ENCODE data around the gene SHROOM4. TPM values are rescaled to one million over a fixed set of nuclear protein-coding genes. Genes with fewer than 3 reads are reported as not detected.
A peak's percentile ranks its signal among the peaks of the same experiment; 100 is the strongest.

SHROOM4 gene
- polyA plus RNA-seq, 4 donors, result under 0.01 to 5.0 (median 1.8) TPM

- Histone ChIP-seq H3K27me3 (ENCODE audit: control insufficient read depth in 3 of 3, insufficient read depth in 3 of 3, low read length in 3 of 3) (no peaks in the 10 kb centered on the region), H3K36me3 (ENCODE audit: control insufficient read depth in 3 of 3, insufficient read depth in 2 of 3, low read depth in 1 of 3, low read length in 3 of 3) (no peaks in the 10 kb centered on the region), H3K4me3 (ENCODE audit: low read depth in 1 of 3, low read length in 3 of 3) (no peak overlapping the region), H3K9me3 (ENCODE audit: control insufficient read depth in 2 of 2, insufficient read depth in 1 of 2, low read depth in 1 of 2, low read length in 1 of 2) (no peaks in the 10 kb centered on the region), H3K27ac (ENCODE audit: low read depth in 1 of 3, low read length in 2 of 3) (no peak overlapping the region), H3K4me1 (ENCODE audit: control insufficient read depth in 3 of 3, insufficient read depth in 2 of 3, low read depth in 1 of 3, low read length in 2 of 3) (peaks cover 0 to 19% (median 0%) of the 10 kb centered on the region in 3 donors)
- WGBS, 3 donors, result 8 to 36% (median 13%) methylated on average over 2 of the region's 2 CpGs
- DNase-seq (peak in 1 of 2 donors; percentile 17), FAIRE-seq (no peak)
These were observed 12.9 kb downstream of the SHROOM4 start for GRCh38 chrX:50801135-50801534.

DNA sequence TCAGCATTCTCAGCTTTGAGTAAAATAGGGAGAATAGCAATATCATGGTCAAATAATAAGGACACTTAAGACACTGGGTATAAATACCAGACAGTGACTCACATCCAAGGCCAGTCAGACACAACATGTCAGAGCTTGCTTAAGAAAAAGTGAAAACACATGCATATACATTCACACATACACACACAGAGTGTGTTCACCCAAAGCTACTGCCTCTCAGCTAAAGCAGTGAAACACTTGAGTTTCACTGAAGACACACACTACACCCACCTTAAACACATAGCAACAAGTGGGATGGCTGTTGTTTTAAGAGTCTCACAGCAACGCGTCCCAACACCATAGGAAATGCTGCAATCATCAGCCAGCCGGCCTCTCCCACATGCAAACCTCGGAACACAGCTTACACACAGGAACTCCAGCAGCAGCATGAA, 14.4 kb downstream of the SHROOM4 start:
- H3K4me3 ChIP-seq (ENCODE audit: low read depth in 1 of 3, low read length in 3 of 3), result no peak overlapping the region
- peaks cover 0 to 19% (median 0%) of the 10 kb centered on the region in 3 donors for H3K4me1 ChIP-seq (ENCODE audit: control insufficient read depth in 3 of 3, insufficient read depth in 2 of 3, low read depth in 1 of 3, low read length in 2 of 3)
- H3K36me3 ChIP-seq (ENCODE audit: control insufficient read depth in 3 of 3, insufficient read depth in 2 of 3, low read depth in 1 of 3, low read length in 3 of 3), result no peaks in the 10 kb centered on the region
- WGBS, 3 donors, result 37 to 66% (median 56%) methylated on average over 4 of the region's 4 CpGs
- FAIRE-seq (no peak), DNase-seq (peak in 1 of 2 donors; percentile 65)
- no peaks in the 10 kb centered on the region for H3K9me3 ChIP-seq (ENCODE audit: control insufficient read depth in 2 of 2, insufficient read depth in 1 of 2, low read depth in 1 of 2, low read length in 1 of 2)
- H3K27me3 ChIP-seq (ENCODE audit: control insufficient read depth in 3 of 3, insufficient read depth in 3 of 3, low read length in 3 of 3), result no peaks in the 10 kb centered on the region
- peak overlapping the region in 1 of 3 donors; percentile 60 for H3K27ac ChIP-seq (ENCODE audit: low read depth in 1 of 3, low read length in 2 of 3)

DNA sequence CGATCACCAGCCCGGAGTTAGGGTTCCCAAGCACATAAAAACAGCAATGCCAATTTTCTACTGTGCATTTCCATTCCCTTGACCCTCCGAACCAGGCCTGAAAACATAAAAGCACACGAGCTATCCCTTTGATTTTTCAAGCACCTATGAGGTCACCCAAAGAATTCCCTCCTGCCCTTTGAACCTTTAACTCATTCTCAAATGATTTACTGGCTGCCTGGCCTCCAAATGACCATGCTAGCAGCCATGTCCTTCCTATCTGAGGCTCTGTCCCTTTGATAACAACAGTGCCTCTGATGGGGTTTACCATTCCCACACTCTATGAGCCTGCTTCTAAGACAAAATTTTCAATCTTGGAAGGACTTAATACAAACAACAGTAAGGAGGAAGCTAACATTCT, 15.2 kb downstream of the SHROOM4 start:
- Histone ChIP-seq H3K36me3 (ENCODE audit: control insufficient read depth in 3 of 3, insufficient read depth in 2 of 3, low read depth in 1 of 3, low read length in 3 of 3) (no peaks in the 10 kb centered on the region), H3K27me3 (ENCODE audit: control insufficient read depth in 3 of 3, insufficient read depth in 3 of 3, low read length in 3 of 3) (no peaks in the 10 kb centered on the region), H3K4me3 (ENCODE audit: low read depth in 1 of 3, low read length in 3 of 3) (no peak overlapping the region), H3K27ac (ENCODE audit: low read depth in 1 of 3, low read length in 2 of 3) (peak overlapping the region in 1 of 3 donors; percentile 60), H3K4me1 (ENCODE audit: control insufficient read depth in 3 of 3, insufficient read depth in 2 of 3, low read depth in 1 of 3, low read length in 2 of 3) (peaks cover 0 to 19% (median 0%) of the 10 kb centered on the region in 3 donors), H3K9me3 (ENCODE audit: control insufficient read depth in 2 of 2, insufficient read depth in 1 of 2, low read depth in 1 of 2, low read length in 1 of 2) (no peaks in the 10 kb centered on the region)
- DNase-seq, result peak; percentile 29 to 43
- 33 to 62% (median 39%) methylated on average over 4 of the region's 4 CpGs for WGBS, 3 donors
- no peak for FAIRE-seq

- WGBS, 3 donors, result 67 to 93% (median 82%) methylated on average over 2 of the region's 2 CpGs
- no peak for DNase-seq
- no peak for FAIRE-seq
- no peaks in the 10 kb centered on the region for H3K27me3 ChIP-seq (ENCODE audit: control insufficient read depth in 3 of 3, insufficient read depth in 3 of 3, low read length in 3 of 3)
- no peaks in the 10 kb centered on the region for H3K36me3 ChIP-seq (ENCODE audit: control insufficient read depth in 3 of 3, insufficient read depth in 2 of 3, low read depth in 1 of 3, low read length in 3 of 3)
- peaks cover 0 to 2% of the 10 kb centered on the region in 2 donors for H3K9me3 ChIP-seq (ENCODE audit: control insufficient read depth in 2 of 2, insufficient read depth in 1 of 2, low read depth in 1 of 2, low read length in 1 of 2)
- no peaks in the 10 kb centered on the region for H3K4me1 ChIP-seq (ENCODE audit: control insufficient read depth in 3 of 3, insufficient read depth in 2 of 3, low read depth in 1 of 3, low read length in 2 of 3)
- no peak overlapping the region for H3K4me3 ChIP-seq (ENCODE audit: low read depth in 1 of 3, low read length in 3 of 3)
- H3K27ac ChIP-seq (ENCODE audit: low read depth in 1 of 3, low read length in 2 of 3), result no peak overlapping the region
These were observed 26.9 kb downstream of the SHROOM4 start for GRCh38 chrX:50787099-50787498.

DNA sequence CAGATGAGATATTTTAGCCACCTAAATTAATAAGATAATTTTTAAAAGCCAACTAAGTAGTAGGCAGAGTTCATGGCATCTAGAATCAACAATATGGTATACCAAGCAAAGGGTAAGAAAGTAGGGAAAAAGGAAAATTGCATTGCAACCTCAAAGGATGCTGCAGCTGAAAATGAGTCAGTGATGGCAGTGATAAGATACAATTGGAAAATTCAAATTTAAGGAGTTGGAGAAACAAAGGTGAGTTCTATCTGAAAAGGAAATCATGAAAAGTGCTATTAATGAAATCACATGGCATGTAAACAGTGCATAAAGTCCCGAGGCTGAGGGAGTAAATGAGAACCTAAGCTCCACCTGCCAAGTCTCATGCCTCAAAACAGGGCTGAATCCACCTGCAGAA, 33.9 kb downstream of the SHROOM4 start:
- WGBS, 3 donors, result 0 to 28% (median 10%) methylated on average over 1 of the region's 1 CpG
- H3K27ac ChIP-seq (ENCODE audit: low read depth in 1 of 3, low read length in 2 of 3), result no peak overlapping the region
- no peak for FAIRE-seq

GRCh38 chrX:50779694-50780093, 34.3 kb downstream of the SHROOM4 start:
- Histone ChIP-seq H3K4me3 (ENCODE audit: low read depth in 1 of 3, low read length in 3 of 3) (no peak overlapping the region), H3K27ac (ENCODE audit: low read depth in 1 of 3, low read length in 2 of 3) (no peak overlapping the region), H3K4me1 (ENCODE audit: control insufficient read depth in 3 of 3, insufficient read depth in 2 of 3, low read depth in 1 of 3, low read length in 2 of 3) (no peaks in the 10 kb centered on the region), H3K27me3 (ENCODE audit: control insufficient read depth in 3 of 3, insufficient read depth in 3 of 3, low read length in 3 of 3) (no peaks in the 10 kb centered on the region), H3K36me3 (ENCODE audit: control insufficient read depth in 3 of 3, insufficient read depth in 2 of 3, low read depth in 1 of 3, low read length in 3 of 3) (no peaks in the 10 kb centered on the region), H3K9me3 (ENCODE audit: control insufficient read depth in 2 of 2, insufficient read depth in 1 of 2, low read depth in 1 of 2, low read length in 1 of 2) (no peaks in the 10 kb centered on the region)
- 59 to 81% (median 61%) methylated on average over 2 of the region's 2 CpGs for WGBS, 3 donors
- FAIRE-seq, result no peak
- no peak for DNase-seq

More for the DNA sequence above, 33.9 kb downstream of the SHROOM4 start:
- no peak for DNase-seq
- Histone ChIP-seq H3K4me1 (ENCODE audit: control insufficient read depth in 3 of 3, insufficient read depth in 2 of 3, low read depth in 1 of 3, low read length in 2 of 3) (no peaks in the 10 kb centered on the region), H3K36me3 (ENCODE audit: control insufficient read depth in 3 of 3, insufficient read depth in 2 of 3, low read depth in 1 of 3, low read length in 3 of 3) (no peaks in the 10 kb centered on the region), H3K27me3 (ENCODE audit: control insufficient read depth in 3 of 3, insufficient read depth in 3 of 3, low read length in 3 of 3) (no peaks in the 10 kb centered on the region), H3K9me3 (ENCODE audit: control insufficient read depth in 2 of 2, insufficient read depth in 1 of 2, low read depth in 1 of 2, low read length in 1 of 2) (no peaks in the 10 kb centered on the region), H3K4me3 (ENCODE audit: low read depth in 1 of 3, low read length in 3 of 3) (no peak overlapping the region)

- DNase-seq, result peak; percentile 12 to 42
- FAIRE-seq, result no peak
- no peak overlapping the region for H3K27ac ChIP-seq (ENCODE audit: low read depth in 1 of 3, low read length in 2 of 3)
- H3K27me3 ChIP-seq (ENCODE audit: control insufficient read depth in 3 of 3, insufficient read depth in 3 of 3, low read length in 3 of 3), result no peaks in the 10 kb centered on the region
- 35 to 67% (median 36%) methylated on average over 2 of the region's 2 CpGs for WGBS, 3 donors
- H3K4me1 ChIP-seq (ENCODE audit: control insufficient read depth in 3 of 3, insufficient read depth in 2 of 3, low read depth in 1 of 3, low read length in 2 of 3), result no peaks in the 10 kb centered on the region
- H3K36me3 ChIP-seq (ENCODE audit: control insufficient read depth in 3 of 3, insufficient read depth in 2 of 3, low read depth in 1 of 3, low read length in 3 of 3), result no peaks in the 10 kb centered on the region
- H3K9me3 ChIP-seq (ENCODE audit: control insufficient read depth in 2 of 2, insufficient read depth in 1 of 2, low read depth in 1 of 2, low read length in 1 of 2), result no peaks in the 10 kb centered on the region
- no peak overlapping the region for H3K4me3 ChIP-seq (ENCODE audit: low read depth in 1 of 3, low read length in 3 of 3)
These were observed 35.7 kb downstream of the SHROOM4 start for GRCh38 chrX:50778272-50778671.

- H3K4me3 ChIP-seq (ENCODE audit: low read depth in 1 of 3, low read length in 3 of 3), result no peak overlapping the region
- no peak for FAIRE-seq
- no peaks in the 10 kb centered on the region for H3K4me1 ChIP-seq (ENCODE audit: control insufficient read depth in 3 of 3, insufficient read depth in 2 of 3, low read depth in 1 of 3, low read length in 2 of 3)
- 61 to 93% (median 83%) methylated on average over 2 of the region's 2 CpGs for WGBS, 3 donors
- H3K9me3 ChIP-seq (ENCODE audit: control insufficient read depth in 2 of 2, insufficient read depth in 1 of 2, low read depth in 1 of 2, low read length in 1 of 2), result no peaks in the 10 kb centered on the region
- H3K27me3 ChIP-seq (ENCODE audit: control insufficient read depth in 3 of 3, insufficient read depth in 3 of 3, low read length in 3 of 3), result no peaks in the 10 kb centered on the region
- H3K27ac ChIP-seq (ENCODE audit: low read depth in 1 of 3, low read length in 2 of 3), result no peak overlapping the region
- no peak for DNase-seq
- no peaks in the 10 kb centered on the region for H3K36me3 ChIP-seq (ENCODE audit: control insufficient read depth in 3 of 3, insufficient read depth in 2 of 3, low read depth in 1 of 3, low read length in 3 of 3)
These were observed 37.7 kb downstream of the SHROOM4 start for GRCh38 chrX:50776248-50776647.

GRCh38 chrX:50771382-50771781, 42.6 kb downstream of the SHROOM4 start:
- H3K36me3 ChIP-seq (ENCODE audit: control insufficient read depth in 3 of 3, insufficient read depth in 2 of 3, low read depth in 1 of 3, low read length in 3 of 3), result no peaks in the 10 kb centered on the region
- FAIRE-seq (no peak), DNase-seq (peak; percentile 7 to 37)
- peak overlapping the region in 1 of 3 donors; percentile 58 for H3K27ac ChIP-seq (ENCODE audit: low read depth in 1 of 3, low read length in 2 of 3)
- H3K9me3 ChIP-seq (ENCODE audit: control insufficient read depth in 2 of 2, insufficient read depth in 1 of 2, low read depth in 1 of 2, low read length in 1 of 2), result no peaks in the 10 kb centered on the region
- H3K27me3 ChIP-seq (ENCODE audit: control insufficient read depth in 3 of 3, insufficient read depth in 3 of 3, low read length in 3 of 3), result no peaks in the 10 kb centered on the region
- H3K4me1 ChIP-seq (ENCODE audit: control insufficient read depth in 3 of 3, insufficient read depth in 2 of 3, low read depth in 1 of 3, low read length in 2 of 3), result peaks cover 0 to 4% (median 3%) of the 10 kb centered on the region in 3 donors
- 23 to 59% (median 53%) methylated on average over 2 of the region's 2 CpGs for WGBS, 3 donors
- no peak overlapping the region for H3K4me3 ChIP-seq (ENCODE audit: low read depth in 1 of 3, low read length in 3 of 3)

Measured in small intestine (tissue), 7 donors.